Body of pancreas (tissue), 4 donors: ENCODE data around the gene LBH.

ENCODE experiments used
- CTCF ChIP-seq, 7 experiments: fragments of 450-650 bp in 4 of 7; fragments of 200-600 bp in 3 of 7; sonication (generic) in 3 of 7; IDR thresholded peaks; one replicate each; pipeline ENCODE4 v1.5.1; 2016 to 2019; ENCODE audit warnings: antibody characterized with exemption in 7 of 7
- POLR2A ChIP-seq, 3 donors: fragments of 450-650 bp; IDR thresholded peaks; one replicate each; pipeline ENCODE4 v1.6.1; 2016; ENCODE audit warnings: antibody characterized with exemption in 3 of 3, mild to moderate bottlenecking in 2 of 3

GRCh38 chr2:30273574-30273929 lies 42.2 kb downstream of the LBH start:
- TF ChIP-seq POLR2A (IDR thresholded peaks at IDR 0.05) = no peak
- TF ChIP-seq CTCF (IDR thresholded peaks at IDR 0.05) = no peak
